Activated CD8-positive, alpha-beta T cell treated with anti-CD3 and anti-CD28 coated beads for 36 hours (primary cell): ENCODE measurements around the gene CYBC1. TPM values are rescaled to one million over a fixed set of nuclear protein-coding genes. Genes with fewer than 3 reads are reported as not detected.

ENCODE experiments used
- ATAC-seq: fragments of 200-7000 bp; cut with Tn5 transposase; one replicate; pipeline ENCODE4 v1.10.0; 2021; ENCODE audit warnings: mild to moderate bottlenecking, moderate library complexity
- CTCF ChIA-PET: fragments of 350-600 bp; sonication (Branson Sonifier 250); formaldehyde crosslinking; loops from one replicate; lab custom pipeline; 2021; ENCODE audit warnings: antibody characterized with exemption; lab: Charles Lee
- POLR2A ChIA-PET: fragments of 350-600 bp; sonication (Branson Sonifier 250); formaldehyde crosslinking; loops from one replicate; lab custom pipeline; 2021; ENCODE audit warnings: antibody characterized with exemption; lab: Charles Lee
- DNase-seq: peaks from one replicate; pipeline ENCODE4 v3.0.0-alpha.2; 2020
- H3K27ac Mint-ChIP-seq: one replicate; pipeline ENCODE4 v1.8.0; 2021; ENCODE audit warnings: mild to moderate bottlenecking, mixed read lengths
- H3K27me3 Mint-ChIP-seq: one replicate; pipeline ENCODE4 v1.8.0; 2021; ENCODE audit warnings: mixed read lengths
- H3K36me3 Mint-ChIP-seq: one replicate; pipeline ENCODE4 v1.8.0; 2021; ENCODE audit warnings: low read depth, mixed read lengths
- H3K4me1 Mint-ChIP-seq: one replicate; pipeline ENCODE4 v1.8.0; 2021; ENCODE audit warnings: low read depth, mixed read lengths
- H3K4me3 Mint-ChIP-seq: one replicate; pipeline ENCODE4 v1.8.0; 2021; ENCODE audit warnings: mild to moderate bottlenecking, moderate library complexity, mixed read lengths
- H3K9me3 Mint-ChIP-seq: one replicate; pipeline ENCODE4 v1.8.0; 2021; ENCODE audit warnings: mixed read lengths
- intact Hi-C: fragments of 100-400 bp; cut with micrococcal nuclease; formaldehyde crosslinking; loops from one replicate; pipeline ENCODE4 v1.10.0; 2022
- total RNA-seq, 2 experiments: library from RNA; stranded (reverse); gene quantifications; one replicate each; pipeline ENCODE4 v1.2.3, GENCODE V29; 2021
- TF ChIP-seq, protein P1 (sequence below): fragments of 200-600 bp; IDR thresholded peaks from one replicate; pipeline ENCODE4 v1.8.0; 2022; ENCODE audit warnings: antibody characterized with exemption, mild to moderate bottlenecking

The CYBC1 gene
- total RNA-seq, 2 experiments from 2014 or later: 189 to 192 TPM

DNA sequence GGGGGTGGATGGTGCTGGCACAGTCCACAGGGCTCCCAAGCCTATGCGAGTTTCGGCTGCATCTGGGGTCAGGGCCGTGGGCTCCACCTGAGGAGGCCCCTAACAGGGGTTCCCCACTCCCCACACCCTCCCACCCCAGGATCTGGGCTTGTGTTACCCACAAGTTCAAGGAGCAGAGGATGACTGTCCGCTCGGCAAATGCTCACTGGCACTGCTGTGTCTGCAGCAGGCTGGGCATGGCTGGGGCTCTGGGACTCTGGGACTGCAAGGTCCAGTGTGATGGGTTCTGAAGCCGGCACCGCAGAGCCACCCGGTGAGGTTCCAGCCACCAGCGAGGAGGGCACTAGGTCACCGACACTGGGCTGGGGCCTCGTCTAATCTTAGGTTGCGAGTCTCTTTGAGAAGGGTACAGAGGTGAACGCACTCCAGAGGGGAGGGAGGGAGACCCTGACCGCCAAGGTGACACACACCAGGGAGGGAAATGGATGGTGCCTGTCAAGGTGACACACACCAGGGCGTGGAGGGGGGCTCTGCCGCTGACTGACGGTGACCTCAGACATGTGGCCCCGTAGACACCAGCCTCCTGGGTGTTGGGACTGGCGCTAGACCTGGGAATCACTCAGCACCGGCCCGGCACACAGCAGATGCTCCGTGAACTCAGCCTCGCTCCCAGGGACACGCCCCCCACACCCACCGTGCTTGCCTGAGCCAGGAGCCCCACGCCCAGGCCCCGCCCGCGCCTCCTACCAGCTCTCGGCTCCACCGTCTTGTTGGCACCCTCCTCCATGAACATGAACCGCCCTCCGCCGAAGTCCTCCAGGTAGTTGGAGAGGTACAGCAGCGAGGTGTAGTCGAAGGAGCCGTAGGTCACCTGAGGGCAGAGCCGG, 52.9 kb downstream of the CYBC1 start:
- no peak for ATAC-seq
- H3K4me1 Mint-ChIP-seq: peaks cover 11% of the 10 kb centered on the region
- H3K9me3 Mint-ChIP-seq: no peaks in the 10 kb centered on the region
- H3K36me3 Mint-ChIP-seq: peaks cover 7% of the 10 kb centered on the region
- TF ChIP-seq, protein P1, sequence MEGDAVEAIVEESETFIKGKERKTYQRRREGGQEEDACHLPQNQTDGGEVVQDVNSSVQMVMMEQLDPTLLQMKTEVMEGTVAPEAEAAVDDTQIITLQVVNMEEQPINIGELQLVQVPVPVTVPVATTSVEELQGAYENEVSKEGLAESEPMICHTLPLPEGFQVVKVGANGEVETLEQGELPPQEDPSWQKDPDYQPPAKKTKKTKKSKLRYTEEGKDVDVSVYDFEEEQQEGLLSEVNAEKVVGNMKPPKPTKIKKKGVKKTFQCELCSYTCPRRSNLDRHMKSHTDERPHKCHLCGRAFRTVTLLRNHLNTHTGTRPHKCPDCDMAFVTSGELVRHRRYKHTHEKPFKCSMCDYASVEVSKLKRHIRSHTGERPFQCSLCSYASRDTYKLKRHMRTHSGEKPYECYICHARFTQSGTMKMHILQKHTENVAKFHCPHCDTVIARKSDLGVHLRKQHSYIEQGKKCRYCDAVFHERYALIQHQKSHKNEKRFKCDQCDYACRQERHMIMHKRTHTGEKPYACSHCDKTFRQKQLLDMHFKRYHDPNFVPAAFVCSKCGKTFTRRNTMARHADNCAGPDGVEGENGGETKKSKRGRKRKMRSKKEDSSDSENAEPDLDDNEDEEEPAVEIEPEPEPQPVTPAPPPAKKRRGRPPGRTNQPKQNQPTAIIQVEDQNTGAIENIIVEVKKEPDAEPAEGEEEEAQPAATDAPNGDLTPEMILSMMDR: no peak
- H3K27me3 Mint-ChIP-seq: no peaks in the 10 kb centered on the region
- POLR2A ChIA-PET: no interaction called here
- H3K27ac Mint-ChIP-seq: no peak overlapping the region
- no peak for DNase-seq
- H3K4me3 Mint-ChIP-seq: no peak overlapping the region
- CTCF ChIA-PET: no interaction called here
- intact Hi-C loops: no loop called here

DNA sequence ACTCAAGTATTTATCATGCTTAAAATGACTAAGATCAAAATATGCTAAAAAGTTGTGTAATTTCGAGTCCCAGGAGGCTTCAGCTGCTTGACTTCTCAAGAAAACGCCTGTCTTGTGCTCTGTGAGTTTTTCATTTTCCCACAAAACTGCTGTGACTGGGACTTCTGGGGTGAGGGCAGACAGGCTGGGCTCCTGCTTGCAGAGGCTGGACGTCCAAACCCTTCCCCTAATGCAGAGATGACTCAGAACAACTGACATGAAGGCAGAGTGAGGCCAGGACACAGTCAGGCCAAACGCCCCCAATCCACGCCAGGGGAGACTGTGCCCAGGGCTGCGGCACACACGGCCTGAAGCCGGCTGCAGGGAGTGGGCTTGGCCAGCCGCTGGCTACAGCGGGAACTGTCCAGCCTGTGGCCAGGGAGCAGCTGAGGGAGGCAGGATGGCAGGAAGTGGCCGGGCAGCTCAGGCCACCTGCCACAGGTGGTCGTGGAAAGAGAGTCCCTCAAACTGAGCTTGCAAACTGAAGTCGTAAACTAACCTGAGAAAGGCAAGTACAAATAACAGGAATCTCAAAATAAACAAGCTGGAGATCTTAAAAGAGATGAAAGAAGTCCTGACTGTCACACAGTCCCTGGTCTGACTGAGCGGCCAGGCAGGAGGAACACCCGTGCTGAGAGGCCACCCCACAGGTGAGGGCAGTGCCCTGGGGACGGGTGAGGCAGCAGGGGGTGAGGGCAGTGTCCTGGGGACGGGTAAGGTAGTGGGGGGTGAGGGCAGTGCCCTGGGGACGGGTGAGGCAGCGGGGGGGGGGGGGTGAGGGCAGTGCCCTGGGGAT, 53.7 kb downstream of the CYBC1 start:
- Mint-ChIP-seq H3K4me3 (no peak overlapping the region), H3K27me3 (no peaks in the 10 kb centered on the region), H3K36me3 (peaks cover 6% of the 10 kb centered on the region), H3K4me1 (peaks cover 10% of the 10 kb centered on the region), H3K9me3 (no peaks in the 10 kb centered on the region), H3K27ac (no peak overlapping the region)
- no peak for DNase-seq
- ChIA-PET CTCF (no interaction called here), POLR2A (no interaction called here)
- TF ChIP-seq, protein P1: no peak
- no peak for ATAC-seq
- intact Hi-C loops: no loop called here

DNA sequence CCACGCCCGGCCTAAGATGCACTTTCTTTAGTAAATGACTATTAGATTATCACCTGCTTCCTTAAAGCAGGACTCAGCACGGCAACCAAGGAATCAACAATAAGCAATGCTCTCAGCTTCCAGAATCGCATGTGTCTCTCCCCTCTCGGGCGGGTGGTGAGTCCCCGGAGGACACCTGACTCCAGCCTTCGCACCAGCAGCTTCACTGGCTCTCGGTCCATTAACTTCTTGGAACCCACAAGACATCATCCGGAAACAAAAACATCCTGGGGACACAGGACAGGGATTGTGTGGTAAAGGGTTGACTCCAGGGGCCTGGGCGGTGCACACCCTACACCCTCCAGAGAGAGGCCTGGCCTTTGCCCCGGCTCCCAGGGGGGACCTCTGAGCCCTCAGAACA, 56.3 kb downstream of the CYBC1 start:
- TF ChIP-seq, protein P1: no peak
- Mint-ChIP-seq H3K9me3 (no peaks in the 10 kb centered on the region), H3K4me3 (no peak overlapping the region), H3K4me1 (no peaks in the 10 kb centered on the region), H3K36me3 (peaks cover 1% of the 10 kb centered on the region), H3K27ac (no peak overlapping the region), H3K27me3 (no peaks in the 10 kb centered on the region)
- ChIA-PET POLR2A (interaction anchor here (1.1 kb wide), 1 partner anchor 21 kb away, joined by 3 read pairs; no protein-coding TSS in a partner anchor), CTCF (interaction anchor here (1.3 kb wide), 1 partner anchor 43 kb away, joined by 4 read pairs; no protein-coding TSS in a partner anchor)
- intact Hi-C loops: no loop called here
- ATAC-seq (no peak), DNase-seq (no peak)

DNA sequence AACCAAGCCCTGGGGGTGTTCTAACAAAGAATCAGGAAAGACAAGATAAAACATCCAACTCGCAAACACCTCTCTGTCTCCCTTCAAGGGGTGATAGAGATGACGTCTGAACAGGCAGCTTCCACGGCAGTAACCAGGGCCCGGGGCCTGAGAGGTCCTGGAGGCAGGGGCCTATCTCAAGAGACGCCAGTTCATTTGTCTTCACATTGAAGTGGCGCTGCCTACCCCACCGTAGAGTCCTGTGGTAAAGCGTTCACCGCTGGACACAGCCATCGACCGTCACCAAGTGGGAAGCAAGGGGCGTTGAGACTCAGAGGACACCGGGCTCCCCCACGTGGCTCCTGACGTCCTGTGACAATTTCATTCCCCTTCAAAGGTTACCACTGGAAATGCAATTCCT, 57.6 kb downstream of the CYBC1 start:
- Mint-ChIP-seq H3K4me3 (no peak overlapping the region), H3K27ac (no peak overlapping the region), H3K36me3 (peaks cover 1% of the 10 kb centered on the region), H3K9me3 (no peaks in the 10 kb centered on the region), H3K4me1 (no peaks in the 10 kb centered on the region), H3K27me3 (no peaks in the 10 kb centered on the region)
- intact Hi-C loops: no loop called here
- CTCF ChIA-PET: interaction anchor here (1.2 kb wide), 1 partner anchor 42 kb away, joined by 3 read pairs; no protein-coding TSS in a partner anchor
- POLR2A ChIA-PET: no interaction called here
- TF ChIP-seq, protein P1: no peak
- ATAC-seq (no peak), DNase-seq (no peak)

Other genes starting within 250 kb of the CYBC1 start
- 10 to 100 TPM; 56.6 to 64.2 TPM for gene CCDC57, start 237.9 kb downstream of the CYBC1 start, total RNA-seq
- gene SLC16A3, start 221.7 kb downstream of the CYBC1 start, total RNA-seq: 100 to 1,000 TPM; 183 to 193 TPM
- 10 to 100 TPM; 90.6 to 97.0 TPM for gene CSNK1D, start 177.1 kb downstream of the CYBC1 start, total RNA-seq
- 100 to 1,000 TPM; 289 to 292 TPM for gene CD7, start 133.1 kb downstream of the CYBC1 start, total RNA-seq
- gene SECTM1, start 117.0 kb downstream of the CYBC1 start, total RNA-seq: under 1 TPM; 0.45 to 0.50 TPM
- not detected for gene TEX19, start 91.5 kb downstream of the CYBC1 start, total RNA-seq
- gene UTS2R, start 79.0 kb downstream of the CYBC1 start, total RNA-seq: not detected
- 10 to 100 TPM; 21.8 to 21.9 TPM for gene HEXD, start 32.4 kb downstream of the CYBC1 start, total RNA-seq
- gene OGFOD3, start 32.2 kb downstream of the CYBC1 start, total RNA-seq: 10 to 100 TPM; 22.0 to 25.0 TPM
- gene NARF, start 8.0 kb upstream of the CYBC1 start, total RNA-seq: 10 to 100 TPM; 63.9 to 65.4 TPM
- 10 to 100 TPM; 55.6 to 59.5 TPM for gene FOXK2, start 69.0 kb upstream of the CYBC1 start, total RNA-seq
- gene WDR45B, start 197.7 kb upstream of the CYBC1 start, total RNA-seq: 100 to 1,000 TPM; 127 to 132 TPM
- gene RAB40B, start 247.9 kb upstream of the CYBC1 start, total RNA-seq: 1 to 10 TPM; 1.6 to 3.4 TPM